ENCODE data around the gene HDAC6.
A peak's percentile ranks its signal among the peaks of the same experiment; 100 is the strongest.

HDAC6 gene

GRCh38 chrX:48792219-48792618, 9.6 kb upstream of the HDAC6 start:
- H3K9me3 Mint-ChIP-seq: peaks cover 14% of the 10 kb centered on the region
- H3K4me1 Mint-ChIP-seq: no peaks in the 10 kb centered on the region
- no peak overlapping the region for H3K27ac Mint-ChIP-seq
- H3K4me3 Mint-ChIP-seq: no peak overlapping the region
- peaks cover 4% of the 10 kb centered on the region for H3K27me3 Mint-ChIP-seq (ENCODE audit: low read depth)
- TF ChIP-seq, protein P1, sequence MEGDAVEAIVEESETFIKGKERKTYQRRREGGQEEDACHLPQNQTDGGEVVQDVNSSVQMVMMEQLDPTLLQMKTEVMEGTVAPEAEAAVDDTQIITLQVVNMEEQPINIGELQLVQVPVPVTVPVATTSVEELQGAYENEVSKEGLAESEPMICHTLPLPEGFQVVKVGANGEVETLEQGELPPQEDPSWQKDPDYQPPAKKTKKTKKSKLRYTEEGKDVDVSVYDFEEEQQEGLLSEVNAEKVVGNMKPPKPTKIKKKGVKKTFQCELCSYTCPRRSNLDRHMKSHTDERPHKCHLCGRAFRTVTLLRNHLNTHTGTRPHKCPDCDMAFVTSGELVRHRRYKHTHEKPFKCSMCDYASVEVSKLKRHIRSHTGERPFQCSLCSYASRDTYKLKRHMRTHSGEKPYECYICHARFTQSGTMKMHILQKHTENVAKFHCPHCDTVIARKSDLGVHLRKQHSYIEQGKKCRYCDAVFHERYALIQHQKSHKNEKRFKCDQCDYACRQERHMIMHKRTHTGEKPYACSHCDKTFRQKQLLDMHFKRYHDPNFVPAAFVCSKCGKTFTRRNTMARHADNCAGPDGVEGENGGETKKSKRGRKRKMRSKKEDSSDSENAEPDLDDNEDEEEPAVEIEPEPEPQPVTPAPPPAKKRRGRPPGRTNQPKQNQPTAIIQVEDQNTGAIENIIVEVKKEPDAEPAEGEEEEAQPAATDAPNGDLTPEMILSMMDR (IDR thresholded peaks at IDR 0.05; ENCODE audit: unreplicated experiment in 3 of 3): no peak
- no peaks in the 10 kb centered on the region for H3K36me3 Mint-ChIP-seq (ENCODE audit: low read depth)

DNA sequence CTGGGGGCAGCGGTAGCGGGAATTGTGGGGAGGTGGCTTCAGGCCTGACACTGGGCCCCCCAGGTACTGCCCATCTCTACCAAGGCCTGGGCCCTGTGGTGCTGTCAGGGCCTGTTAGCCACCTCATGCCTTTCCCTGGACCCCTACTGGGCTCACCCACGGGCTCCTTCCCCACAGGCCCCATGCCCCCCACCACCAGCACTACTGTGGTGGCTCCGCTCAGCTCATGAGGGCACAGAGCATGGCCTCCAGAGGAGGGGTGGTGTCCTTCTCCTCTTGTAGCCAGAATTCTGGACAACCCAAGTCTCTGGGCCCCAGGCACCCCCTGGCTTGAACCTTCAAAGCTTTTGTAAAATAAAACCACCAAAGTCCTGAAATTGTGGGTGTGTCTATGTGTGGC, 7.9 kb upstream of the HDAC6 start:
- H3K4me3 Mint-ChIP-seq: no peak overlapping the region

DNA sequence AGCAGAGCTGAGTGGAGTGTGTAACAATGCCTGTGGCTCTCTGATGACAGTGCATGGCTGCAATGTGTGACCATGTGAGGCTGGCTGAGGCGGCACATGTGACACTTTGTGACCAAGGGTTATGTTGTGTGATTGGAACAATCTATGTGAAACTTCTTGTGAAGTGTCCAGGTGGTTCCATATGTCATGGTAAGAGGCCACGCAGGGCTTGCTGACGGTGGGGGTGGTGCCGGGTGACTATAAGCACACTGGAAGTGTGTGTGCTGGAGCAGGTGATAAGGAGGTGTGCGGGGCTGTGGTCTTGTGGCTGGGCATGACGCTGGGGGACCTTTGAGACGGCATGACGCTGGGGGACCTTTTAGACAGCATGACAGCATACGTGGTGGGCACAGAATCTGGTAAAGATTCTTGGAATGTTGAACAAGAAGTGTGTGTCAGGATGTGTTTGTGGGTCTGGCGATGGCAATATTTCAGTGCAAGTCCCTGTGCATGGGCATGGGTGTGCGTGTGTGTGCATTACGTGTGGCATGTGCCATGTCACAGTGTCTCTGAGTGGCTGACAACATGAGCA, 7.4 kb upstream of the HDAC6 start:
- H3K36me3 Mint-ChIP-seq (ENCODE audit: low read depth): no peaks in the 10 kb centered on the region
- H3K4me1 Mint-ChIP-seq: no peaks in the 10 kb centered on the region
- no peak overlapping the region for H3K27ac Mint-ChIP-seq
- TF ChIP-seq, protein P1 (IDR thresholded peaks at IDR 0.05; ENCODE audit: unreplicated experiment in 3 of 3): no peak
- peaks cover 11% of the 10 kb centered on the region for H3K9me3 Mint-ChIP-seq
- H3K27me3 Mint-ChIP-seq (ENCODE audit: low read depth): no peaks in the 10 kb centered on the region
- H3K4me3 Mint-ChIP-seq: no peak overlapping the region

More for the DNA sequence above, 7.9 kb upstream of the HDAC6 start:
- Mint-ChIP-seq H3K36me3 (ENCODE audit: low read depth) (no peaks in the 10 kb centered on the region), H3K27me3 (ENCODE audit: low read depth) (no peaks in the 10 kb centered on the region), H3K27ac (no peak overlapping the region), H3K4me1 (no peaks in the 10 kb centered on the region), H3K9me3 (peaks cover 11% of the 10 kb centered on the region)
- TF ChIP-seq, protein P1 (IDR thresholded peaks at IDR 0.05; ENCODE audit: unreplicated experiment in 3 of 3): no peak

- Mint-ChIP-seq H3K4me1 (no peaks in the 10 kb centered on the region), H3K27ac (no peak overlapping the region), H3K9me3 (peaks cover 11% of the 10 kb centered on the region), H3K27me3 (ENCODE audit: low read depth) (no peaks in the 10 kb centered on the region), H3K4me3 (no peak overlapping the region), H3K36me3 (ENCODE audit: low read depth) (no peaks in the 10 kb centered on the region)
- TF ChIP-seq, protein P1 (IDR thresholded peaks at IDR 0.05; ENCODE audit: unreplicated experiment in 3 of 3): no peak
Observed at GRCh38 chrX:48794911-48795515, 6.9 kb upstream of the HDAC6 start.

- no peaks in the 10 kb centered on the region for H3K27me3 Mint-ChIP-seq (ENCODE audit: low read depth)
- peaks cover 8% of the 10 kb centered on the region for H3K36me3 Mint-ChIP-seq (ENCODE audit: low read depth)
- TF ChIP-seq, protein P1 (IDR thresholded peaks at IDR 0.05; ENCODE audit: unreplicated experiment in 3 of 3): no peak
- H3K4me3 Mint-ChIP-seq: peak overlapping the region in 1 of 3 experiments; percentile 13
- no peak overlapping the region for H3K27ac Mint-ChIP-seq
- peaks cover 10% of the 10 kb centered on the region for H3K4me1 Mint-ChIP-seq
- H3K9me3 Mint-ChIP-seq: peaks cover 18% of the 10 kb centered on the region
Observed at GRCh38 chrX:48798318-48798717, 3.5 kb upstream of the HDAC6 start.

Measured in nephron (organoid).